Measurements from ENCODE around the gene OSBPL8. TPM values are rescaled to one million over a fixed set of nuclear protein-coding genes. Genes with fewer than 3 reads are reported as not detected.

Gene OSBPL8
- total RNA-seq, 1 donor = 133 TPM

DNA sequence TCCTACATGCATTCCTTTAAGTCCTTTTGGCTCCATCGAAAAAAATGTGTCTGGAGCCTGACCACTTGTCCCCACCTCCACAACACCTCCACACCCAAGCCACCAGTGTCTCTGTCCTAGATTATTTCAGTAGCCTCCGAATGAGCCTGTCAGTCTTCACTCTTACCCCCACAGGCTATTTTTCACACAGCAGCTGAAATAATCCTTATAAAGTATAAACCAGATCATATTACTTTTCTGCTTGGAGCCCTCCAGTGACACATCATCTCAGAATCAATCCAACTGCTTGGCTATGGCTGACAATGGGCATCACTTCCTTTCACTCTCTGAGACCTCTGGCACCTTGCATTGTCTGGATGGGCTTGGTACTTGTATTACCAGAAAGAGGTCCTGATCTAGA, 256.2 kb downstream of the OSBPL8 start:
- TF ChIP-seq, protein P1, sequence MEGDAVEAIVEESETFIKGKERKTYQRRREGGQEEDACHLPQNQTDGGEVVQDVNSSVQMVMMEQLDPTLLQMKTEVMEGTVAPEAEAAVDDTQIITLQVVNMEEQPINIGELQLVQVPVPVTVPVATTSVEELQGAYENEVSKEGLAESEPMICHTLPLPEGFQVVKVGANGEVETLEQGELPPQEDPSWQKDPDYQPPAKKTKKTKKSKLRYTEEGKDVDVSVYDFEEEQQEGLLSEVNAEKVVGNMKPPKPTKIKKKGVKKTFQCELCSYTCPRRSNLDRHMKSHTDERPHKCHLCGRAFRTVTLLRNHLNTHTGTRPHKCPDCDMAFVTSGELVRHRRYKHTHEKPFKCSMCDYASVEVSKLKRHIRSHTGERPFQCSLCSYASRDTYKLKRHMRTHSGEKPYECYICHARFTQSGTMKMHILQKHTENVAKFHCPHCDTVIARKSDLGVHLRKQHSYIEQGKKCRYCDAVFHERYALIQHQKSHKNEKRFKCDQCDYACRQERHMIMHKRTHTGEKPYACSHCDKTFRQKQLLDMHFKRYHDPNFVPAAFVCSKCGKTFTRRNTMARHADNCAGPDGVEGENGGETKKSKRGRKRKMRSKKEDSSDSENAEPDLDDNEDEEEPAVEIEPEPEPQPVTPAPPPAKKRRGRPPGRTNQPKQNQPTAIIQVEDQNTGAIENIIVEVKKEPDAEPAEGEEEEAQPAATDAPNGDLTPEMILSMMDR (IDR thresholded peaks at IDR 0.05; ENCODE audit: insufficient read depth, low read length) = no peak
- H3K4me3 ChIP-seq (ENCODE audit: low read depth, low read length) = no peak overlapping the region
- DNase-seq (ENCODE audit: low read depth) = no peak

Small RNA genes within 50 kb of the gene (small RNA-seq; reads per million reads assigned to genes)
- gene RN7SKP172 = not detected

Other genes starting within 250 kb of the OSBPL8 start
- 4.3 and 21.3 TPM in 2 replicates for gene BBS10, start 211.4 kb downstream of the OSBPL8 start, total RNA-seq (ENCODE audit: low replicate concordance)
- gene ZDHHC17, start 204.3 kb upstream of the OSBPL8 start, total RNA-seq (ENCODE audit: low replicate concordance) = 33.3 and 34.3 TPM in 2 replicates

Measured in fibroblast of the aortic adventitia (primary cell).